Gastroesophageal sphincter (tissue), 4 donors: Measurements from ENCODE around the gene ATXN3L. TPM values are rescaled to one million over a fixed set of nuclear protein-coding genes. Genes with fewer than 3 reads are reported as not detected.

ENCODE experiments used
- ATAC-seq: fragments of 150-250 bp; one replicate; pipeline ENCODE4 v1.9.1; 2016; ENCODE audit warnings: mild to moderate bottlenecking, moderate library complexity
- H3K27ac ChIP-seq, 4 donors: fragments of 200-600 bp; sonication (generic) in 3 of 4; 1 replicate in 3 of 4; 2 replicates in 1 of 4; pipeline ENCODE4 v1.5.1; 2016 to 2019
- H3K27me3 ChIP-seq: fragments of 200-600 bp; sonication (generic); one replicate; pipeline ENCODE4 v1.5.1; 2019
- H3K36me3 ChIP-seq, 2 donors: fragments of 200-600 bp; sonication (generic); one replicate each; pipeline ENCODE4 v1.5.1; 2019; ENCODE audit warnings: control low read depth in 1 of 2
- H3K4me1 ChIP-seq, 3 donors: fragments of 200-600 bp; sonication (generic); 1 replicate in 2 of 3; 2 replicates in 1 of 3; pipeline ENCODE4 v1.5.1; 2016 to 2019; ENCODE audit warnings: control low read depth in 2 of 3
- H3K4me3 ChIP-seq, 2 donors: fragments of 200-600 bp; sonication (generic); one replicate each; pipeline ENCODE4 v1.5.1; 2019; ENCODE audit warnings: mild to moderate bottlenecking in 1 of 2, moderate library complexity in 1 of 2
- H3K9me3 ChIP-seq, 3 donors: fragments of 200-600 bp; sonication (generic); one replicate each; pipeline ENCODE4 v1.5.1; 2017 to 2019; ENCODE audit warnings: control low read depth in 2 of 3
- CTCF ChIP-seq, 4 experiments: fragments of 200-600 bp in 2 of 4; fragments of 450-650 bp in 2 of 4; sonication (generic) in 1 of 4; IDR thresholded peaks; one replicate each; pipeline ENCODE4 v1.5.1; 2017 to 2019; ENCODE audit warnings: antibody characterized with exemption in 4 of 4, mild to moderate bottlenecking in 2 of 4, moderate library complexity in 2 of 4
- EP300 ChIP-seq: sonication (generic); formaldehyde crosslinking; IDR thresholded peaks from one replicate; pipeline ENCODE4 v1.6.1; 2017; ENCODE audit warnings: antibody characterized with exemption, mild to moderate bottlenecking
- POLR2A ChIP-seq, 2 donors: fragments of 450-650 bp; IDR thresholded peaks; one replicate each; pipeline ENCODE4 v1.6.1; 2017; ENCODE audit warnings: antibody characterized with exemption in 2 of 2, mild to moderate bottlenecking in 2 of 2, moderate library complexity in 1 of 2
- POLR2AphosphoS5 ChIP-seq: sonication (generic); formaldehyde crosslinking; IDR thresholded peaks from one replicate; pipeline ENCODE4 v1.6.1; 2017; ENCODE audit warnings: antibody characterized with exemption
- WGBS, 2 donors: methylation state at CpG; one replicate each; pipeline ENCODE4 v1.1.5; 2018; ENCODE audit warnings: low coverage in 1 of 2; 5-methylcytosine and 5-hydroxymethylcytosine counted together
- total RNA-seq, 4 donors: library from RNA; depleted of rRNA; stranded (reverse); fragments of >200 nt; gene quantifications; one replicate each; pipeline ENCODE4 v1.1.0, GENCODE V29; 2016

ATXN3L gene
- total RNA-seq, 4 donors from 2014 or later = not detected

DNA sequence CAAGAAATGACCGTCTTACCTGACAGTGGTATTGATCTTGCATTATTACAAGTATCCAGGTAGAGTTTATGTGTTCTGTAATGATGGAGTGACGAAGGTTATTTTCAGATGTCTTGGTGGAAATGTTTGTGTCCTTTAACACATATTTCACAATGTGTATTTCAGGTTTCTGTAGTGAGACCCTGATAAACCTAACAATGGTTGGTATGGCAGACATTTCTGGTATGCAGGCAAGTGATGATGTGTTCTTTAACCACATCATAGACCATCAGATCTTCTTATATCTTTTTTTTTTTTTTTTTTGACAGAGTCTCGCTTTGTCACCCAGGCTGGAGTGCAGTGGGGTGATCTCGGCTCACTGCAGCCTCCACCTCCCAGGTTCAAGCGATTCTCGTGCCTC is 14.6 kb upstream of the ATXN3L start:
- no peaks in the 10 kb centered on the region for H3K4me1 ChIP-seq
- H3K9me3 ChIP-seq = no peaks in the 10 kb centered on the region
- H3K27ac ChIP-seq = no peak overlapping the region
- no peaks in the 10 kb centered on the region for H3K27me3 ChIP-seq
- 55 to 100% methylated on average over 2 of the region's 6 CpGs for WGBS, 2 donors
- no peaks in the 10 kb centered on the region for H3K36me3 ChIP-seq
- TF ChIP-seq POLR2A (IDR thresholded peaks at IDR 0.05) = no peak
- TF ChIP-seq EP300 = no peak
- TF ChIP-seq POLR2AphosphoS5 = no peak
- no peak for TF ChIP-seq CTCF (IDR thresholded peaks at IDR 0.05)
- no peak overlapping the region for H3K4me3 ChIP-seq
- ATAC-seq = no peak

DNA sequence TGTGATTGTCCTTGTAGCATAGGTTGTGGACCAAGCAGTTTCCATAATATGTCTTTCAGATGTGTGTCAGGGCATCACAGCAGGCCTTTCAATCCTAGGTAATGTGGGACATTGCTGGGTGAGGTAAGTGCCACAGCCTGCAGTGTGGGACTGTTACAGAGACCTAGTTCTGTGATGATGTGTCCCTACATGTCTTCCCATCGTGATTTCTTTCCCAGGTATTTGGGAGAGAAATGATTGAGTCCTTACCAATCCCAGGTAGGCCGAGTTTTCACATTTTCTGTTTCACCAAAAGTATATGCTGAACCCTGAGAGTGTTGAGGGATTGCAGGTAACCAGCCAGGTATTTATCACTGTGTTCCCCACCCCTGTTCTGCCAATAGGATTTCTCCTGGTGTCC is 10.6 kb upstream of the ATXN3L start:
- H3K9me3 ChIP-seq = no peaks in the 10 kb centered on the region
- H3K27me3 ChIP-seq = no peaks in the 10 kb centered on the region
- TF ChIP-seq EP300 (no peak), POLR2AphosphoS5 (no peak), POLR2A (IDR thresholded peaks at IDR 0.05) (no peak), CTCF (IDR thresholded peaks at IDR 0.05) (no peak)
- ATAC-seq = no peak
- H3K36me3 ChIP-seq = no peaks in the 10 kb centered on the region
- H3K4me3 ChIP-seq = no peak overlapping the region
- H3K4me1 ChIP-seq = no peaks in the 10 kb centered on the region
- no CpG with 5 or more reads among the region's 2 CpGs for WGBS, 2 donors
- H3K27ac ChIP-seq = no peak overlapping the region

GRCh38 chrX:13327666-13328065 is 7.8 kb upstream of the ATXN3L start:
- WGBS, 2 donors = 83 to 94% methylated on average over 2 to 3 of the region's 8 CpGs
- TF ChIP-seq EP300 (no peak), POLR2AphosphoS5 (no peak), POLR2A (IDR thresholded peaks at IDR 0.05) (no peak), CTCF (IDR thresholded peaks at IDR 0.05) (no peak)
- H3K4me3 ChIP-seq = no peak overlapping the region
- H3K4me1 ChIP-seq = no peaks in the 10 kb centered on the region
- no peaks in the 10 kb centered on the region for H3K27me3 ChIP-seq
- no peaks in the 10 kb centered on the region for H3K36me3 ChIP-seq
- H3K27ac ChIP-seq = no peak overlapping the region
- no peak for ATAC-seq
- no peaks in the 10 kb centered on the region for H3K9me3 ChIP-seq

DNA sequence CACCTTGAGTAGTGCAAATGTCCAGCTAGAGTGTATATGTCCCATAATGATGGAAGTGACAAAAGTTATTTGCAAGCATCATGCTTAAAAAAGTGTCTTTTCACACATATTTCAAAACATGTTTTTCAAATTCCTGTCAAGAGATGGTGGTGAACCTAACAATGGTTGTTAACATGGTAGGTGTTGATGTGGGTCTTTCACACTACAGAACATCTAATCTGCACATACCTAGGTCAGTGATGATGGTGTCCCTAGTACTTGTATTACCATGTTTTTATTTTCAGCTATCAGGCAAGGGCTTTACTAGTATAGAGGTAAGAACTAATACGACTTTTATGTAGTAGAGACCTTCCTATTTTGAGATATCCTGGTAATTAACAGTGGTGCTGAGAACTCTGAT is 3.4 kb upstream of the ATXN3L start:
- WGBS, 2 donors = 61 to 90% methylated on average over 1 of the region's 1 CpG
- no peak for TF ChIP-seq POLR2AphosphoS5
- TF ChIP-seq EP300 = no peak
- no peak for TF ChIP-seq CTCF (IDR thresholded peaks at IDR 0.05)
- no peak for TF ChIP-seq POLR2A (IDR thresholded peaks at IDR 0.05)
- no peak overlapping the region for H3K27ac ChIP-seq
- H3K4me1 ChIP-seq = no peaks in the 10 kb centered on the region
- no peaks in the 10 kb centered on the region for H3K27me3 ChIP-seq
- no peak overlapping the region for H3K4me3 ChIP-seq
- H3K36me3 ChIP-seq = no peaks in the 10 kb centered on the region
- no peak for ATAC-seq
- no peaks in the 10 kb centered on the region for H3K9me3 ChIP-seq

GRCh38 chrX:13317366-13317765 is 2.5 kb downstream of the ATXN3L start:
- 94 to 96% methylated on average over 2 to 4 of the region's 6 CpGs for WGBS, 2 donors
- Histone ChIP-seq H3K36me3 (no peaks in the 10 kb centered on the region), H3K27me3 (no peaks in the 10 kb centered on the region), H3K27ac (no peak overlapping the region), H3K9me3 (no peaks in the 10 kb centered on the region), H3K4me3 (no peak overlapping the region), H3K4me1 (no peaks in the 10 kb centered on the region)
- TF ChIP-seq POLR2A (IDR thresholded peaks at IDR 0.05) (no peak), POLR2AphosphoS5 (no peak), EP300 (no peak), CTCF (IDR thresholded peaks at IDR 0.05) (no peak)
- ATAC-seq = no peak
